ENCODE results near the gene PRSS27. TPM values are rescaled to one million over a fixed set of nuclear protein-coding genes. Genes with fewer than 3 reads are reported as not detected.

PRSS27 gene
- total RNA-seq, 2 donors from 2014 or later = 0.15 to 0.56 TPM

DNA sequence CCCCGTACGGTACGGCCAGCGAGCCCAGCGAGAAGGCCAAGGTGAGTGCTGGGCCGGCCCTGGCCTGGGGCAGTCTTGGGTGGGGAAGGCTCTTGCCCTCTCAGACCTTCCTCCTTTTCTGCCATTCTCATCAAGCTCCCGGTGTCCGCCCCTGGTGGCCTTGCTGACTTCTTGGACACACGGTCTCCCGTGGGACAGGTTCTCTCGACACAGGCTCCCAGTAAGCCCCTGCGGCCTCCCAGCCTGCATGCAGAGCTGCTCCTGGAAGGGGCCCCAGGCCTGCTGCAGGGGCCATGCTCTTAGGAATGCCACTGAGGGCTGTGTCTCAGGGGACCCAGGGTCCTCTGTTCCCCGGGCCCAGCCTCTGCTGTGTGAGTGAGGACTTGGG, 17.6 kb downstream of the PRSS27 start:
- no peak for DNase-seq

GRCh38 chr16:2701713-2702437, 18.1 kb downstream of the PRSS27 start:
- Histone ChIP-seq H3K4me1 (no peaks in the 10 kb centered on the region), H3K27ac (no peak overlapping the region), H3K9ac (ENCODE audit: low read depth in 2 of 2, low read length in 2 of 2) (no peak overlapping the region), H3K36me3 (peaks cover 16% of the 10 kb centered on the region), H3K4me3 (no peak overlapping the region), H3K9me3 (no peaks in the 10 kb centered on the region), H3K27me3 (no peaks in the 10 kb centered on the region)
- DNase-seq = no peak
- intact Hi-C loops (cut with DNase I) = no loop called here
- no peak for TF ChIP-seq CTCF (IDR thresholded peaks at IDR 0.05)

More for the DNA sequence above, 17.6 kb downstream of the PRSS27 start:
- H3K4me1 ChIP-seq = no peaks in the 10 kb centered on the region
- no peak overlapping the region for H3K27ac ChIP-seq
- intact Hi-C loops (cut with DNase I) = no loop called here
- no peaks in the 10 kb centered on the region for H3K9me3 ChIP-seq
- no peak for TF ChIP-seq CTCF (IDR thresholded peaks at IDR 0.05)
- H3K27me3 ChIP-seq = no peaks in the 10 kb centered on the region
- H3K4me3 ChIP-seq = no peak overlapping the region
- H3K9ac ChIP-seq (ENCODE audit: low read depth in 2 of 2, low read length in 2 of 2) = no peak overlapping the region
- peaks cover 14% of the 10 kb centered on the region for H3K36me3 ChIP-seq

DNA sequence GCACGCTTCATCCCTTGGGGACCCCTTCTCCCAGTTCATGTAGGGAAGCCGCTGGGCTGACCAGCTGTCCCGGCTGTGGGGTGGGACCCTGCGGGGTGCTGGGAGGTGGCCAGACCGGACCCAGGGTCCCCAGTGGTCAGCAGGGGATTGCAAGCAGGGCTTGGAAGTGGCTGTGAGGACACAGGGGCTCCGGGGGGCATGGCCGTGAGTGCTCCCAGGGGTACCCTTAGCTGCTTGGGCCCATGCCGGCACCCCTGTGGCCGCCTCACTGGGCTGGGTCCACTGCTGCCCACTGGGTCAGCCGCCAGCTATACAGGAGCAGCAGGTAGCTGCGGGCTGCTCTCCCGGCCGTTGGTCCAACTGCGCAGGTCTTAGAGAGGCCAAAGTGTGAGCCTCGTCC, 18.8 kb downstream of the PRSS27 start:
- TF ChIP-seq CTCF (IDR thresholded peaks at IDR 0.05) = no peak
- intact Hi-C loops (cut with DNase I) = no loop called here
- no peak for DNase-seq
- H3K36me3 ChIP-seq = peaks cover 16% of the 10 kb centered on the region
- no peaks in the 10 kb centered on the region for H3K27me3 ChIP-seq
- no peaks in the 10 kb centered on the region for H3K4me1 ChIP-seq
- no peak overlapping the region for H3K27ac ChIP-seq
- H3K9me3 ChIP-seq = no peaks in the 10 kb centered on the region
- no peak overlapping the region for H3K9ac ChIP-seq (ENCODE audit: low read depth in 2 of 2, low read length in 2 of 2)
- H3K4me3 ChIP-seq = no peak overlapping the region

GRCh38 chr16:2700786-2701185, 19.2 kb downstream of the PRSS27 start:
- no peak overlapping the region for H3K27ac ChIP-seq
- no peak for TF ChIP-seq CTCF (IDR thresholded peaks at IDR 0.05)
- intact Hi-C loops (cut with DNase I) = no loop called here
- H3K27me3 ChIP-seq = no peaks in the 10 kb centered on the region
- no peak overlapping the region for H3K4me3 ChIP-seq
- H3K9ac ChIP-seq (ENCODE audit: low read depth in 2 of 2, low read length in 2 of 2) = no peak overlapping the region
- peaks cover 16% of the 10 kb centered on the region for H3K36me3 ChIP-seq
- no peaks in the 10 kb centered on the region for H3K9me3 ChIP-seq
- H3K4me1 ChIP-seq = no peaks in the 10 kb centered on the region
- no peak for DNase-seq

DNA sequence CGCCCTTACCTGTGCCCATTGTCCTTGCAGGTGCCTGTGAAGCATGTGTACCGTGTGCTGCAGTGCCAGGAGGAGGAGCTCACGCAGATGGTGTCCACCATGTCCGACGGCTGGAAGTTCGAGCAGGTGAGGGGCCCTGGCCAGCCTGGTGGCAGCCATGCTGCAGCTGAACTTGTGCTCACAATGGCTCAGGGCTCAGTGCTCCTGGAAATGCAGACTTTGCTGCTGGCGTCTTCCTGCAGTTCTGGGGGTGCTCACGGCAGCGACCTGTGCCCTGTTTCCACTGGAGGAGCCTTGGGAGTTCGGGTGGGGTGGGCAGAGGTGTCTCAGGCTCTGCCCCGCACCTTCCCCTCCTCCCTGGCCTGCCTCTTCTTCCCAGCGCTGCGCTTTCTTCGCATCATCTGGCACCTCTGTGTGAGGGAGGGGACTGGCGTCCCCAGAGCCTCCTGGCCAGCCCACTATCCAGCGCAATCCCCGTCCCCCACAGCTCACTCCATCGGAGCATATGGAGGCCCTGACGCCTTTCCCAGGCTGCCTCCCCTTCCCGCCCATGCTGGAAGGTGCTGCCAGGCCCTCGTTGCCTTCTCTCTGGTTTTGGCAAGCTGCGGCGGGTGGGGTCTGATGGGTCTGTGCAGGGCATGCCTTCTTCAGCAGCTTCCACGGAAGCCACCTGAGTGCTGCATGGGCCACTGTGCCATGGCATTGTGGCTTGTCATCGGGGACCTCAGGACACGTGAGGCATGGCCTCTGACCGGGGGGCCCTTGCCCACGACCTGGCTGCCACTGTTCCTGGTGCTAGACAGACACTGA, 20.0 kb downstream of the PRSS27 start:
- no peak for DNase-seq
- no peak overlapping the region for H3K9ac ChIP-seq (ENCODE audit: low read depth in 2 of 2, low read length in 2 of 2)
- H3K36me3 ChIP-seq = peaks cover 16% of the 10 kb centered on the region

More for the DNA sequence above, 20.0 kb downstream of the PRSS27 start:
- no peaks in the 10 kb centered on the region for H3K27me3 ChIP-seq
- no peak overlapping the region for H3K27ac ChIP-seq
- no peak overlapping the region for H3K4me3 ChIP-seq
- H3K9me3 ChIP-seq = no peaks in the 10 kb centered on the region
- intact Hi-C loops (cut with DNase I) = no loop called here
- no peak for TF ChIP-seq CTCF (IDR thresholded peaks at IDR 0.05)
- H3K4me1 ChIP-seq = no peaks in the 10 kb centered on the region
